KMS-11 (cell line): ENCODE data around the gene NXN.

Source experiments
- H2AFZ ChIP-seq: fragments of 200-600 bp; sonication (generic); 2 replicates; pipeline ENCODE4 v1.6.1; 2016; ENCODE audit warnings: antibody characterized with exemption, mixed run types, low read depth
- H3K27ac ChIP-seq: fragments of 200-600 bp; sonication (generic); 2 replicates; pipeline ENCODE4 v1.6.1; 2016; ENCODE audit warnings: mild to moderate bottlenecking, mixed run types
- H3K27me3 ChIP-seq: fragments of 200-600 bp; sonication (generic); 2 replicates; pipeline ENCODE4 v1.6.1; 2017; ENCODE audit warnings: mild to moderate bottlenecking, low read depth, mixed run types, moderate library complexity; ENCODE audit not compliant: insufficient read depth
- H3K36me3 ChIP-seq: fragments of 200-600 bp; sonication (generic); 2 replicates; pipeline ENCODE4 v1.6.1; 2017; ENCODE audit warnings: mild to moderate bottlenecking, mixed run types; ENCODE audit not compliant: insufficient read depth
- H3K4me1 ChIP-seq: fragments of 200-600 bp; sonication (generic); 2 replicates; pipeline ENCODE4 v1.6.1; 2016; ENCODE audit warnings: mild to moderate bottlenecking, low read depth, mixed run types; ENCODE audit not compliant: poor library complexity, severe bottlenecking
- H3K4me2 ChIP-seq: fragments of 200-600 bp; sonication (generic); 2 replicates; pipeline ENCODE4 v1.7.0; 2016; ENCODE audit warnings: mild to moderate bottlenecking, mixed run types
- H3K4me3 ChIP-seq: fragments of 200-600 bp; sonication (generic); IDR thresholded peaks from 2 replicates; pipeline ENCODE4 v1.6.1; 2017; ENCODE audit warnings: low read depth, low read length, mixed read lengths; ENCODE audit not compliant: insufficient read depth
- H3K79me2 ChIP-seq: fragments of 200-600 bp; sonication (generic); 2 replicates; pipeline ENCODE4 v1.6.1; 2016; ENCODE audit warnings: low read depth, mixed run types; ENCODE audit not compliant: insufficient read depth
- H3K9ac ChIP-seq: fragments of 200-600 bp; sonication (generic); 2 replicates; pipeline ENCODE4 v1.6.1; 2016; ENCODE audit warnings: mild to moderate bottlenecking, mixed run types
- H4K20me1 ChIP-seq: fragments of 200-600 bp; sonication (generic); 2 replicates; pipeline ENCODE4 v1.6.1; 2016; ENCODE audit warnings: mild to moderate bottlenecking, mixed run types; ENCODE audit not compliant: insufficient read depth
- TF ChIP-seq, protein P1 (sequence below): fragments of 200-600 bp; sonication (generic); conservative IDR thresholded peaks from 2 replicates; pipeline ENCODE4 v1.6.1; 2017; ENCODE audit warnings: low read depth, mild to moderate bottlenecking, antibody characterized with exemption, low read length, moderate library complexity, mixed read lengths

The NXN gene

DNA sequence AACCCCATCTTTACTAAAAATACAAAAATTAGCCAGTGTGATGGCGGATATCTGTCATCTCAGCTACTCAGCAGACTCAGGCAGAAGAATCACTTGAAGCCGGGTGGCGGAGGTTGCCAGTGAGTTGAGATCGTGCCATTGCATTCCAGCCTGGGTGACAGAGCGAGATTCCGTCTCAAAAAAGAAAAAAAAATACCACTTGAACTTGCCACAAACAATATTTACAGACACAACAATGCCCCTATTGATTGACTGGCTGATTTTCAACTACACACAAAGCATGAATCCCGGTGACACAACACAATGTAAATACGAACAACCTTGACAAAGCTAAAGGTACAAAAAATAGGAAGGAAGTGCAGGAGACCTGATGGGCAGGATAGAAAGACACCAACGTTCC, 49.3 kb downstream of the NXN start:
- Histone ChIP-seq H3K4me2 (no peak overlapping the region), H3K36me3 (no peaks in the 10 kb centered on the region), H3K4me3 (no peak overlapping the region), H3K9ac (no peak overlapping the region), H3K27me3 (peaks cover 21% of the 10 kb centered on the region; the same call in 1 of the 2 replicates), H3K4me1 (no peaks in the 10 kb centered on the region), H3K27ac (no peak overlapping the region), H4K20me1 (no peaks in the 10 kb centered on the region), H3K79me2 (no peaks in the 10 kb centered on the region), H2AFZ (no peak overlapping the region)
- TF ChIP-seq, protein P1, sequence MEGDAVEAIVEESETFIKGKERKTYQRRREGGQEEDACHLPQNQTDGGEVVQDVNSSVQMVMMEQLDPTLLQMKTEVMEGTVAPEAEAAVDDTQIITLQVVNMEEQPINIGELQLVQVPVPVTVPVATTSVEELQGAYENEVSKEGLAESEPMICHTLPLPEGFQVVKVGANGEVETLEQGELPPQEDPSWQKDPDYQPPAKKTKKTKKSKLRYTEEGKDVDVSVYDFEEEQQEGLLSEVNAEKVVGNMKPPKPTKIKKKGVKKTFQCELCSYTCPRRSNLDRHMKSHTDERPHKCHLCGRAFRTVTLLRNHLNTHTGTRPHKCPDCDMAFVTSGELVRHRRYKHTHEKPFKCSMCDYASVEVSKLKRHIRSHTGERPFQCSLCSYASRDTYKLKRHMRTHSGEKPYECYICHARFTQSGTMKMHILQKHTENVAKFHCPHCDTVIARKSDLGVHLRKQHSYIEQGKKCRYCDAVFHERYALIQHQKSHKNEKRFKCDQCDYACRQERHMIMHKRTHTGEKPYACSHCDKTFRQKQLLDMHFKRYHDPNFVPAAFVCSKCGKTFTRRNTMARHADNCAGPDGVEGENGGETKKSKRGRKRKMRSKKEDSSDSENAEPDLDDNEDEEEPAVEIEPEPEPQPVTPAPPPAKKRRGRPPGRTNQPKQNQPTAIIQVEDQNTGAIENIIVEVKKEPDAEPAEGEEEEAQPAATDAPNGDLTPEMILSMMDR = no peak

- Histone ChIP-seq H3K4me1 (no peaks in the 10 kb centered on the region), H3K36me3 (no peaks in the 10 kb centered on the region), H3K4me2 (no peak overlapping the region), H2AFZ (no peak overlapping the region), H3K4me3 (no peak overlapping the region), H3K9ac (no peak overlapping the region), H3K27ac (no peak overlapping the region), H3K79me2 (no peaks in the 10 kb centered on the region), H4K20me1 (no peaks in the 10 kb centered on the region), H3K27me3 (peaks cover 24% of the 10 kb centered on the region; the same call in 1 of the 2 replicates)
- TF ChIP-seq, protein P1 = no peak
These were observed 50.0 kb downstream of the NXN start for GRCh38 chr17:929586-929985.

DNA sequence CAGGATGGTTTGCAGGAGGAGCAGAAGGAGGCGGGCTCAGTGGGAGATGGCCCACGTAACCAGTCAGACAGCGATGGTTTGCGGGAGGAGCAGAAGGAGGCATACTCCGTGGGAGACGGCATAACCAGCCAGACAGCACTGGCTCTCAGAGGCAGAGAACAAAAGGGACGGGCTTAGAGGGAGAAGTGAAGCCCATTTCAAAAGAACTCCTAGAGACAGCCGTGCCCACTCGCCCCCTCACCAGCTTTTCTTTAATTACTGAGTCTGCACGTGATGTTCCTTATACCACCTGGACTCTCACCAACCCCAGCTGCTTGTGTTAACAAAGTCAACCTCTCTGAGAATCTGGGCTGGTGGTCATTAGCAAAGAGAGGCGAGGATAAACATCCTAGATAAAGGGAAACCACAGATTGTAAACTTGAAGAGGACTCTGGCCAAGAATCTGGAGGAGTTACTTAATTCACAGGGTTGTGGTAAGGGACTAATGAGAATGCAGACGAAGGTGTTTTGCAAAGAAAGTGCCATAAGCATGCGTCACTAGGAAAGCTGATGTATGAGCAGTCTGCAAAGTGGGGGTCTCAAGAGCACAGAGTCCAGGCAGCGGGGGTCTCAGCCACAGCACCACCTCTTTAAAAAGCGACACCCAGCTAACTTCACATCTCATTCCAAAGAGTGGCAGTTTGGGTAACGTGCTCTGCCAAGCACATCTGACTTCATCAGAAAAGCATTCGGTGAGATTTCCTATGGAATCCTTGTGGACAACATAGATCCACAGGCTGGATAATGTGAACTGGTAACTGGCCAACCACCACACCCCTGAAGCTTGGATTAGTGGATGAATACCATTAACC, 51.7 kb downstream of the NXN start:
- Histone ChIP-seq H4K20me1 (no peaks in the 10 kb centered on the region), H3K4me3 (no peak overlapping the region), H2AFZ (no peak overlapping the region), H3K9ac (no peak overlapping the region), H3K4me1 (no peaks in the 10 kb centered on the region), H3K4me2 (no peak overlapping the region), H3K27me3 (peaks cover 25% of the 10 kb centered on the region; the same call in 1 of the 2 replicates), H3K79me2 (no peaks in the 10 kb centered on the region), H3K36me3 (no peaks in the 10 kb centered on the region), H3K27ac (no peak overlapping the region)
- TF ChIP-seq, protein P1 = no peak

DNA sequence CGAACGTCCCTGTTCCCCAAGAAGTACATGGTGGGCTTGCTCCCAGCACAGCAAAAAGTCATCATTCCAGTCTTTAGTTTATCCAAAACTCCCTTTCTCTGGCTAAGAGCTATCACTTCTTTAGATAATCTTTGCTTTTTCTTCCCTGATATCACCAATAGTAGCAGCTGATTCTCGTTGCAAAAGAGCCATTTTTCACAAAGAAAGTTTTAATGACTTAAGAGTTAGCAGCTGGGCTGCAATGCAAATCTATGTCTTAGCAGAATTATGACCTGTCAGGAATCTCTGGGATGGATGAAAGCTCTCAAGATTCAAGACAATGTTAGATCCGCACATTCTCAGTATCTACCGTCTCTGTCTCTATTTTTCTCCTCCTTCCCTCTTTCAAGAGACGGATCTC, 53.8 kb downstream of the NXN start:
- Histone ChIP-seq H3K36me3 (no peaks in the 10 kb centered on the region), H2AFZ (no peak overlapping the region), H3K9ac (no peak overlapping the region), H3K27ac (no peak overlapping the region), H3K79me2 (no peaks in the 10 kb centered on the region), H3K4me1 (no peaks in the 10 kb centered on the region), H4K20me1 (no peaks in the 10 kb centered on the region), H3K27me3 (peaks cover 30% of the 10 kb centered on the region; the same call in 1 of the 2 replicates), H3K4me2 (no peak overlapping the region), H3K4me3 (no peak overlapping the region)
- TF ChIP-seq, protein P1 = no peak
